Lung (tissue), 12 donors: ENCODE measurements around the gene EDC3. TPM values are rescaled to one million over a fixed set of nuclear protein-coding genes. Genes with fewer than 3 reads are reported as not detected.
"Not testable (repeated sequence)": the region's sequence is repeated elsewhere in the genome, so short reads cannot be mapped to it uniquely, and the experiment has no call there.

Experiments
- ATAC-seq: fragments of 200-7000 bp; cut with Tn5 transposase; one replicate; pipeline ENCODE4 v1.9.1; 2020; ENCODE audit warnings: moderate number of reproducible peaks; ENCODE audit not compliant: insufficient read depth, low FRiP score
- DNase-seq, 3 donors: peaks; one replicate each; pipeline ENCODE4 v3.0.0-alpha.2; 2013 to 2017
- H3K27ac ChIP-seq, 2 donors: one replicate each; pipeline ENCODE4 v1.5.1; 2013; ENCODE audit warnings: mild to moderate bottlenecking in 2 of 2, moderate library complexity in 2 of 2, control low read depth in 1 of 2, inconsistent platforms in 1 of 2, low read depth in 1 of 2, low read length in 1 of 2
- H3K27me3 ChIP-seq, 3 donors: one replicate each; pipeline ENCODE4 v1.5.1; 2013; ENCODE audit warnings: low read length in 2 of 3; ENCODE audit not compliant: control insufficient read depth in 3 of 3, insufficient read depth in 3 of 3
- H3K36me3 ChIP-seq, 4 donors: one replicate each; pipeline ENCODE4 v1.5.1; 2013; ENCODE audit warnings: low read length in 4 of 4, mild to moderate bottlenecking in 1 of 4, moderate library complexity in 1 of 4; ENCODE audit not compliant: control insufficient read depth in 4 of 4, insufficient read depth in 4 of 4
- H3K4me1 ChIP-seq, 5 donors: one replicate each; pipeline ENCODE4 v1.5.1; 2013; ENCODE audit warnings: low read length in 5 of 5, mild to moderate bottlenecking in 2 of 5, moderate library complexity in 1 of 5; ENCODE audit not compliant: control insufficient read depth in 5 of 5, insufficient read depth in 5 of 5
- H3K4me3 ChIP-seq: one replicate; pipeline ENCODE4 v1.5.1; 2013; ENCODE audit warnings: mild to moderate bottlenecking, control low read depth, moderate library complexity
- H3K9ac ChIP-seq, 2 donors: one replicate each; pipeline ENCODE4 v1.5.1; 2013; ENCODE audit warnings: low read length in 2 of 2, control low read depth in 1 of 2; ENCODE audit not compliant: insufficient read depth in 1 of 2
- H3K9me3 ChIP-seq, 4 donors: one replicate each; pipeline ENCODE4 v1.5.1; 2013; ENCODE audit warnings: low read length in 3 of 4, mild to moderate bottlenecking in 1 of 4, moderate library complexity in 1 of 4; ENCODE audit not compliant: control insufficient read depth in 4 of 4, insufficient read depth in 3 of 4
- WGBS, 2 donors: extraction: QIAGEN DNeasy Blood & Tissue Kit; methylation state at CpG; one replicate each; pipeline ENCODE4 v1.1.7; 2013; 5-methylcytosine and 5-hydroxymethylcytosine counted together
- polyA plus RNA-seq, 2 donors: library from polyadenylated mRNA; stranded (reverse); fragments of 200-250 nt; gene quantifications; one replicate each; pipeline ENCODE4 v1.2.1, GENCODE V29; 2013
- total RNA-seq, 2 donors: library from RNA; depleted of rRNA in 1 of 2; stranded (reverse); fragments of >200 nt in 1 of 2; gene quantifications; one replicate each; pipeline ENCODE4 v1.2.1, GENCODE V29; 2014 to 2021
- TF ChIP-seq, protein P1 (sequence below): IDR thresholded peaks from 2 replicates; pipeline ENCODE4 v1.5.1; 2012; ENCODE audit warnings: mild to moderate bottlenecking; ENCODE audit errors: control extremely low read depth, extremely low read depth
- donor health status: control.
- donor health status: control.
- donor health status: Bipolar disorder and iron deficiency.
- donor health status: healthy.
- donor health status: DM: yes; HTN: yes; CAD: no.

Gene EDC3
- total and polyA plus RNA-seq, 4 donors: 15.3 to 31.9 (median 22.0) TPM

DNA sequence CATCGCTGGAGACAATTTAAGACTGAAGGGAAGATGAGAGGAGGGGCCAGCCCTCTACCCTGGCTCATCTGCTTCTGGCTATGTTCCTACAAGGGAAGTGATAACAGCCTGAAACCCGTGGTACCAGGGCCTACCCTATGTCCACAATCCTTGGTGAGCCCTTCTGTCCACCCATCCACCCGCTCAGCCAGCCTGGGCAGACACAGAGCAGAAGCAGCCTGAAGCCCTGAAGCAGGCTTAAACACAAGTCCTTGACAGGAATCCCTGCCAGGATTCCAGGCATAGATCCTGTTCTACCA lies 64.8 kb downstream of the EDC3 start:
- ATAC-seq (no peak), DNase-seq (no peak)
- WGBS, 2 donors: 78 to 84% methylated on average over 3 of the region's 3 CpGs
- TF ChIP-seq, protein P1, sequence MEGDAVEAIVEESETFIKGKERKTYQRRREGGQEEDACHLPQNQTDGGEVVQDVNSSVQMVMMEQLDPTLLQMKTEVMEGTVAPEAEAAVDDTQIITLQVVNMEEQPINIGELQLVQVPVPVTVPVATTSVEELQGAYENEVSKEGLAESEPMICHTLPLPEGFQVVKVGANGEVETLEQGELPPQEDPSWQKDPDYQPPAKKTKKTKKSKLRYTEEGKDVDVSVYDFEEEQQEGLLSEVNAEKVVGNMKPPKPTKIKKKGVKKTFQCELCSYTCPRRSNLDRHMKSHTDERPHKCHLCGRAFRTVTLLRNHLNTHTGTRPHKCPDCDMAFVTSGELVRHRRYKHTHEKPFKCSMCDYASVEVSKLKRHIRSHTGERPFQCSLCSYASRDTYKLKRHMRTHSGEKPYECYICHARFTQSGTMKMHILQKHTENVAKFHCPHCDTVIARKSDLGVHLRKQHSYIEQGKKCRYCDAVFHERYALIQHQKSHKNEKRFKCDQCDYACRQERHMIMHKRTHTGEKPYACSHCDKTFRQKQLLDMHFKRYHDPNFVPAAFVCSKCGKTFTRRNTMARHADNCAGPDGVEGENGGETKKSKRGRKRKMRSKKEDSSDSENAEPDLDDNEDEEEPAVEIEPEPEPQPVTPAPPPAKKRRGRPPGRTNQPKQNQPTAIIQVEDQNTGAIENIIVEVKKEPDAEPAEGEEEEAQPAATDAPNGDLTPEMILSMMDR: no peak
- H3K4me1 ChIP-seq: peaks cover 0 to 3% (median 0%) of the 10 kb centered on the region in 5 donors
- H3K36me3 ChIP-seq: peaks cover 19 to 75% (median 60%) of the 10 kb centered on the region in 4 donors
- H3K27me3 ChIP-seq: no peaks in the 10 kb centered on the region
- H3K9me3 ChIP-seq: no peaks in the 10 kb centered on the region
- H3K27ac ChIP-seq: no peak overlapping the region
- H3K4me3 ChIP-seq: no peak overlapping the region
- H3K9ac ChIP-seq: no peak overlapping the region

DNA sequence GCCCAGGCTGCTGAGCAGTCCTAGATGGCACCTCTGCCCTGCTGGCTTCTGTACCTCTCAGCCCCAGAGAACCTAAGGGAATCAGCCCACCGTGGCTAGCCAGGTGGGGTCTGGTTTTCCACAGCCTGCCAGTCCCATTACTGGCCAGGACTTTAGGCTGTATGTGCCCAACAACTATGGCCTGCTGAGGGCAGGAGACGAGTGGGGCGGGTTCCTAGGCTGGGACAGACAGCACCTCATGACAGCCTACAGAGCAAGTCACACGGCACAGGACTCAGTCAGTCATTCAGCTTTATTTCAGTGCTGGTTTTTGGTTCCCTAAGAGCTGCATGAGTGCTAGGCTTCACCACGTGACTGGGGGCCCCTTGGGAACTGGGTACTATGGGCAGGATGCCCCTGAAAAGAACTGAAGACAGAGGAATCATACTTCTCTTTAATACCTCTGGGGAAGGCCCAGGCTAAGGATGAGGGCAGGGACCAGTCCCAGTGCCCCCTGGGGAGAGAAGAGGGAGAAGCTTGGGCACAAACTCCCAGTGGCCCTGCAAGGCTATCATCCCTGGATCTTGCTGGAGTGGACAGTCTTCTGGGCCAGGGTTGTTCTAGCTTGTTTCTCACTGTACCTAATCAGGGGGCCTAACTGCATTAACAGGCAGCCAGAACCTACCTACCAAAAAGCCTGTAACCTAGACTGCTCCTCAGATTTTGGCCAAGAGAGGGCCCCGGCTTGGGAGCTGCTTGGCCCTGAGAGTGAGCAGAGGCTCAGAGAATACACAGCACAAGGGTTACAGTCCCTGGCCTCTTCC lies 65.3 kb downstream of the EDC3 start:
- no peak for DNase-seq
- H3K9me3 ChIP-seq: no peaks in the 10 kb centered on the region
- no peak overlapping the region for H3K4me3 ChIP-seq
- H3K9ac ChIP-seq: no peak overlapping the region
- no peak for ATAC-seq
- H3K27ac ChIP-seq: no peak overlapping the region
- WGBS, 2 donors: 84 to 89% methylated on average over 6 of the region's 6 CpGs
- H3K36me3 ChIP-seq: peaks cover 23 to 75% (median 57%) of the 10 kb centered on the region in 4 donors
- H3K27me3 ChIP-seq: no peaks in the 10 kb centered on the region
- no peaks in the 10 kb centered on the region for H3K4me1 ChIP-seq
- TF ChIP-seq, protein P1: no peak

DNA sequence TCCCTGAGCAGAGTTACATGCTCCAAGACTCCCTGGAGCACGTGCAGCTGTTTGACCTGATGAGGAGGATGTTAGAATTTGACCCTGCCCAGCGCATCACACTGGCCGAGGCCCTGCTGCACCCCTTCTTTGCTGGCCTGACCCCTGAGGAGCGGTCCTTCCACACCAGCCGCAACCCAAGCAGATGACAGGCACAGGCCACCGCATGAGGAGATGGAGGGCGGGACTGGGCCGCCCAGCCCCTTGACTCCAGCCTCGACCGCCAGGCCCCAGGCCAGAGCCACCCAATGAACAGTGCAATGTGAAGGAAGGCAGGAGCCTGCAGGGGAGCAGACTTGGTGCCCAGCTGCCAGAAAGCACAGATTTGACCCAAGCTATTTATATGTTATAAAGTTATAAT lies 66.1 kb downstream of the EDC3 start:
- not testable (repeated sequence) for H3K9ac ChIP-seq, H3K4me1 ChIP-seq, H3K9me3 ChIP-seq, H3K27ac ChIP-seq, DNase-seq, H3K4me3 ChIP-seq, ATAC-seq, H3K27me3 ChIP-seq
- WGBS, 2 donors: 86 to 90% methylated on average over 9 to 10 of the region's 10 CpGs
- peaks cover 25 to 79% (median 57%) of the 10 kb centered on the region in 4 donors for H3K36me3 ChIP-seq

DNA sequence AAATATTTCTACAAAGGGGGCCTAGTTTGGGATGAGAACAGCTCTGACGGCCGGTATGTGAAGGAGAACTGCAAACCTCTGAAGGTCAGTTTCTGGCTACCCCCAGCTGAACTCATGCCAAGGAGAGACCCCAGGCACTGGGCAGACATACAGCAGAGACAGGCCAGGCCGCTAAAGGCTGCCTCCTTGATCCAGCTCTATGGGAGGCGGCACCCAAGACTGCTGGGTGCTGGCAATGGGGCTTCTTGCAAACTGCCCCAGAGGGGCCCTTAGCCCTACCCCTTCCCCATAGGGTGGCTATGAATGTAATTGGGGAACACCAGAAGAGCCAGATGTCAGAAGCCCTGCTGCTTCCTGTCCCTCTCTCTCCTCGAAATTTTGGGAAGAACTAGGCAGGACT lies 66.9 kb downstream of the EDC3 start:
- WGBS, 2 donors: 45 to 61% methylated on average over 5 of the region's 5 CpGs
- Histone ChIP-seq H3K9ac (no peak overlapping the region), H3K27me3 (no peaks in the 10 kb centered on the region), H3K4me1 (no peaks in the 10 kb centered on the region), H3K4me3 (no peak overlapping the region), H3K36me3 (peaks cover 29 to 84% (median 57%) of the 10 kb centered on the region in 4 donors), H3K9me3 (no peaks in the 10 kb centered on the region), H3K27ac (no peak overlapping the region)
- DNase-seq: no peak
- TF ChIP-seq, protein P1: no peak
- ATAC-seq: no peak
